ENCODE results near the gene SEMA3D. TPM values are rescaled to one million over a fixed set of nuclear protein-coding genes. Genes with fewer than 3 reads are reported as not detected.

The SEMA3D gene
- total RNA-seq, 2 experiments from 2014 or later: not detected

GRCh38 chr7:85172530-85172941 is 14.3 kb downstream of the SEMA3D start:
- Mint-ChIP-seq H3K27me3 (no peaks in the 10 kb centered on the region), H3K36me3 (no peaks in the 10 kb centered on the region), H3K4me3 (no peak overlapping the region), H3K9me3 (no peaks in the 10 kb centered on the region), H3K27ac (no peak overlapping the region), H3K4me1 (no peaks in the 10 kb centered on the region)
- POLR2A ChIA-PET: no interaction called here
- ATAC-seq (ENCODE audit: low read depth) (no peak), DNase-seq (no peak)

- no peaks in the 10 kb centered on the region for H3K36me3 Mint-ChIP-seq
- no peaks in the 10 kb centered on the region for H3K4me1 Mint-ChIP-seq
- no peaks in the 10 kb centered on the region for H3K27me3 Mint-ChIP-seq
- POLR2A ChIA-PET: no interaction called here
- no peaks in the 10 kb centered on the region for H3K9me3 Mint-ChIP-seq
- no peak for ATAC-seq (ENCODE audit: low read depth)
- DNase-seq: no peak
- H3K27ac Mint-ChIP-seq: no peak overlapping the region
- H3K4me3 Mint-ChIP-seq: no peak overlapping the region
Observed at GRCh38 chr7:85167636-85168035, 19.2 kb downstream of the SEMA3D start.

DNA sequence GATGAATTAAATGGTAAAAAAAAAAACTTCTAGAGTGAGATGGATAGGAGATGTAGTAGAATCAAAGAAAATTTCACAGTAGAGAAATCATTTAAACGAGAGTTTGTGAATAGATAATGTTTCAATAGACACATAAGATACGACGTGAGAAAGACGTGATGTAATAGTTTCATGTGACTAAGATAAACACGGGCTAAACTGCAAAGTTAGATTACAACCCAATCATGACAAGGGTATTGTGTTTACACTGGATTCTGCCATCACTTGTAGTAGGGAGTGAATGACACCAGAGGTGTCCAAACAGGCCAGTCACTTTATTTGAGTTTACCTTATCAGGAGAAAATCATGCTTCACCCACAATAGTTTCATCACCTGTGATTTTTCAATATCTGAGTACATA is 21.6 kb downstream of the SEMA3D start:
- DNase-seq (no peak), ATAC-seq (ENCODE audit: low read depth) (no peak)
- POLR2A ChIA-PET: no interaction called here
- H3K4me1 Mint-ChIP-seq: no peaks in the 10 kb centered on the region
- no peak overlapping the region for H3K27ac Mint-ChIP-seq
- no peaks in the 10 kb centered on the region for H3K9me3 Mint-ChIP-seq
- H3K27me3 Mint-ChIP-seq: no peaks in the 10 kb centered on the region
- H3K36me3 Mint-ChIP-seq: no peaks in the 10 kb centered on the region
- H3K4me3 Mint-ChIP-seq: no peak overlapping the region

DNA sequence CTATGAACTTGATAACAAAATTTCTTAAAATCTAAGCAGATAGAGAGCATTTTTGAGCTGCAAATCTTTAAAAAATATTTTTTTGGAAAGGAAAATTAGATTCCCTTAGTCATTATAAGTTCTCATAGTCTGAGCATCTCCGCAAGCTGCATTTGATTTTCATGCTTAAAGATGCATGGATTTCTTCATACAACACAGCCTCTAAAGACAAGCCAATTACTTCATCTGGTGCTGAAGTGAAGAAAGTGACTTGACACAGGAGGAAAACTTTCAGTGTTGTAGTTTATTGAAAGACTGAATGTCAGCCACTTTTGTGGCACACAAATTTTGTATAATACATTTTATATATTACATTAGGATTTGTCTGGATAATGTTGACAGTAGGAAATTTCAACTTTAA is 22.5 kb downstream of the SEMA3D start:
- Mint-ChIP-seq H3K4me1 (no peaks in the 10 kb centered on the region), H3K9me3 (peaks cover 2% of the 10 kb centered on the region), H3K4me3 (no peak overlapping the region), H3K27ac (no peak overlapping the region), H3K36me3 (no peaks in the 10 kb centered on the region), H3K27me3 (no peaks in the 10 kb centered on the region)
- POLR2A ChIA-PET: no interaction called here
- DNase-seq: no peak
- ATAC-seq (ENCODE audit: low read depth): no peak

DNA sequence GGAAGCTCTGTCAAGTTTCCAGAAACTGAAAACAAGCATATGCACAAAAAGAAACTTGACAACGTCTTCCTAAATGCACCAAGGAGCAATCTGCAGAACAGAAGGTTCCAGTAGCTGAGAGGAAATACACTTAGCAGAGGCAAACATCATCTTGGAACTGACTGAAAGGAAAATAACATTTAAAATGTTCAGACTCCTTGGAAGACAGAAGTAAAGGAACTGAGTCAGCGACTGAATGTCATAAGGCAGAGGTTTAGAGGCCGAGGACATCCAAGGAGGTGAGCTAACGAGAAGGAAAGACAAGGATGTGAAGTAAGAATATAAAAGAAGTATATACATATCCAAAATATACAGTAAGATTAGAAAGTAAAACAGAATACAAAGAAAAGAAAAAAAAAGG is 24.1 kb downstream of the SEMA3D start:
- Mint-ChIP-seq H3K4me1 (no peaks in the 10 kb centered on the region), H3K9me3 (peaks cover 3% of the 10 kb centered on the region), H3K27ac (no peak overlapping the region), H3K36me3 (no peaks in the 10 kb centered on the region), H3K4me3 (no peak overlapping the region), H3K27me3 (no peaks in the 10 kb centered on the region)
- ATAC-seq (ENCODE audit: low read depth) (no peak), DNase-seq (no peak)
- POLR2A ChIA-PET: no interaction called here

- peaks cover 3% of the 10 kb centered on the region for H3K9me3 Mint-ChIP-seq
- DNase-seq (no peak), ATAC-seq (ENCODE audit: low read depth) (no peak)
- H3K36me3 Mint-ChIP-seq: no peaks in the 10 kb centered on the region
- POLR2A ChIA-PET: no interaction called here
- H3K27ac Mint-ChIP-seq: no peak overlapping the region
- H3K4me3 Mint-ChIP-seq: no peak overlapping the region
- H3K27me3 Mint-ChIP-seq: no peaks in the 10 kb centered on the region
- H3K4me1 Mint-ChIP-seq: no peaks in the 10 kb centered on the region
Observed at GRCh38 chr7:85160223-85160622, 26.6 kb downstream of the SEMA3D start.

DNA sequence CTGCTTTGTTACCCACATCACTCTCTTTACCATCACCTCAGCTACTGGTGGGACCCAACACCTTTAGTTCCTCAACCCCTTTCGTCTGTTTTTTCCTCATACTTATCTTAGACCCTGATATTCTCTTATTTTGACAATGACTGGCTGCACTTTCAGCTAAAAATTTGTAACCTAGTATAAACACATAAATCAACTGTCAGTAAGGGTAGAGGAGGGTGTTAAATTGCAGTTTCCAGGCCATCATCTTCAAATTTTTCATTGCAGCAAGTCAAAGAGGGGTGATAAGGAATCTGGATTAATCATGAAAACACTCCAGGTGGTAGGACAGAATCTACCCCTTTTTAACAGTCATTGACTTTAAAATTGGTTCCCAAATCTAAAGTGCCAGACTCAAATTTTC is 27.9 kb downstream of the SEMA3D start:
- POLR2A ChIA-PET: no interaction called here
- Mint-ChIP-seq H3K4me3 (no peak overlapping the region), H3K36me3 (no peaks in the 10 kb centered on the region), H3K9me3 (peaks cover 3% of the 10 kb centered on the region), H3K27ac (no peak overlapping the region), H3K4me1 (no peaks in the 10 kb centered on the region), H3K27me3 (no peaks in the 10 kb centered on the region)
- no peak for DNase-seq
- ATAC-seq (ENCODE audit: low read depth): no peak

GRCh38 chr7:85156661-85157208 is 30.1 kb downstream of the SEMA3D start:
- no peaks in the 10 kb centered on the region for H3K36me3 Mint-ChIP-seq
- H3K9me3 Mint-ChIP-seq: peaks cover 3% of the 10 kb centered on the region
- DNase-seq (no peak), ATAC-seq (ENCODE audit: low read depth) (no peak)
- no peak overlapping the region for H3K27ac Mint-ChIP-seq
- POLR2A ChIA-PET: no interaction called here
- H3K4me3 Mint-ChIP-seq: no peak overlapping the region
- no peaks in the 10 kb centered on the region for H3K4me1 Mint-ChIP-seq
- no peaks in the 10 kb centered on the region for H3K27me3 Mint-ChIP-seq

DNA sequence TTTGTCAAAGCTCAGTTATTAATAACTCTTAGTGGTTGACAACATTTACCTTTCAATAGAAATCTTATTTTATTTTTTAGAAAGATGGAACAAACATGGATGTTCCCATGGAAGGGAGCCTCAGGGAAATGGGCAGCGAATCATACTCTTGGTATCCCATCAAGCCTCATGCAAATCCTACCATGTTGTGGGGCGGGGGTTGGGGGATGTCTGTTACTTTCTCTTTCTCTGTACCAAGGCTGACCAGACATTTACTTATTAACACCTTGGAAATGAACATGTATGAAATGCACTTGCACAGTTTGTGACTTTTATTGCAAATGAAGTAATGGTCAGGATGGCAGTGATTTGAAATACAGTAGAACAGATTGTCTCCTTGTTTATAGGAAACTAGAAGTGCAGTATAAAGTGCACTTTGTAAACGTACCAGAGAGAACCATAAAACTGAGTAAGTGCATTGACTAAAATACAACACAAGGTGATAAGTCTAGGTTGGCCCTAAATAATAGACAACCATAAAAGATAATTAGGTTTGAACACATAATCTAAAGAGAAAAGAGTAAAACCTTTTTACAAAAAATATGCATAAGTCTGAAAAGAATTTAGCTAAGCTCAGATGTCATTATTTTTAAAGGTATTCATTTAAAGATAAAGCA is 32.4 kb downstream of the SEMA3D start:
- no peaks in the 10 kb centered on the region for H3K27me3 Mint-ChIP-seq
- no peak overlapping the region for H3K4me3 Mint-ChIP-seq
- H3K27ac Mint-ChIP-seq: no peak overlapping the region
- peaks cover 2% of the 10 kb centered on the region for H3K9me3 Mint-ChIP-seq
- ATAC-seq (ENCODE audit: low read depth) (no peak), DNase-seq (no peak)
- H3K36me3 Mint-ChIP-seq: no peaks in the 10 kb centered on the region
- no peaks in the 10 kb centered on the region for H3K4me1 Mint-ChIP-seq
- POLR2A ChIA-PET: no interaction called here

- no peaks in the 10 kb centered on the region for H3K9me3 Mint-ChIP-seq
- H3K4me3 Mint-ChIP-seq: no peak overlapping the region
- H3K36me3 Mint-ChIP-seq: no peaks in the 10 kb centered on the region
- H3K27me3 Mint-ChIP-seq: no peaks in the 10 kb centered on the region
- H3K27ac Mint-ChIP-seq: no peak overlapping the region
- H3K4me1 Mint-ChIP-seq: no peaks in the 10 kb centered on the region
- no peak for ATAC-seq (ENCODE audit: low read depth)
- POLR2A ChIA-PET: no interaction called here
- no peak for DNase-seq
Observed at GRCh38 chr7:85153715-85154114, 33.1 kb downstream of the SEMA3D start.

DNA sequence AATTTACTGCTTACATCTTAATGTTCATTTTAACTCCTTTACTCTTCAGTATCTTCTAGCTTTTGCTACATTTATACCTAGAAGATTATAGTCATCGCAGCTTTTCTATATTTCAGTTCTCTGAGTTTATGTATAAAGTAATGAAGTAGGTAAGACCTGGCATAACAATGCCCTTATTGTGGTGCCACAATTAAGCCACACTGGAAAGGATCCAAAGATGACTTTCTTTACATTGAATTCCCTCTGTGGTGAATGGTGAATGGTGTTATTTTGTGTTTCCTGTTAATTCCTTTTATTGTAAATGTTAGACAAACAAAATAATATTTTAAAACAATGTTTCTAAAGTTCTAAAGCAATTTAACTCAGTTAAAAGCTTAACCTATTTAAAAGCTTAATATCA is 36.2 kb downstream of the SEMA3D start:
- ATAC-seq (ENCODE audit: low read depth) (no peak), DNase-seq (no peak)
- Mint-ChIP-seq H3K27ac (no peak overlapping the region), H3K4me3 (no peak overlapping the region), H3K36me3 (no peaks in the 10 kb centered on the region), H3K4me1 (no peaks in the 10 kb centered on the region), H3K9me3 (no peaks in the 10 kb centered on the region), H3K27me3 (no peaks in the 10 kb centered on the region)
- POLR2A ChIA-PET: no interaction called here

DNA sequence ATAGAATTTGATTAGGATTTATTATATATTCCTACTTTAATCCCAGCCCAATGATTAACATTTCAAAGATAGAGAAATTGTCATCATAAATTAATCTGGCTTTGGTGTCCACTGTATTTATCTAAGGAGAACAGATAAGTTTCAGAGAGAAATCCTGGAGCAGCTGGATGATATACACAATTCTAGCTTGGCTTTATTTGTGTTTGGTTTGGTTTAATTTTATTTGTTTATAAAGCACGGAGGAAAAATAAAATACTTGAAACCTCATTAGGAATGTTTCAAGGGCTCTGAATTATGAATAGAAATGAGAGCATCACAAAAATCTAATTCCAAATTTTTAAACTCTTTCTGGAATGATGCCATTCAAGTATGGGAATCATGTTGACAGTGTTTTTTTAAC is 42.1 kb downstream of the SEMA3D start:
- Mint-ChIP-seq H3K36me3 (no peaks in the 10 kb centered on the region), H3K4me1 (no peaks in the 10 kb centered on the region), H3K9me3 (no peaks in the 10 kb centered on the region), H3K27me3 (no peaks in the 10 kb centered on the region), H3K27ac (no peak overlapping the region), H3K4me3 (no peak overlapping the region)
- ATAC-seq (ENCODE audit: low read depth): no peak
- POLR2A ChIA-PET: no interaction called here
- no peak for DNase-seq

DNA sequence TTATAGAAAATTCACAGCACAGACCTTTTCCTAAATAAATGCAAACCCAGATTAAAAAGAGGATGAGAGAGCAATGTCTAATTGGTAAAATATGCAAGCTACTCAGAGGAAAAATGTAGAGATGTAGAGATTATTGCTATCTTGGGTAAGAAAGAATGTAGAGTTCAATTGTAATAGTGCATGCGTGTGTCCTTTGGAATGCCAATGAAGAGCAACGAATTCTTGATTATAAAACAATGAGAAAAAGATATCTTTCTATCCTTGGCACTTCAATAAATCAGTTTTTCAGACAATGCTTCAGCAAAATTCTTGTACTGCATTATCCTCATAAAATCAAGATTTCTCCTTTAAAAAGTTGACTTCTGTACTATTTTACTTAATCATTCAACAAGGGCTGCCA is 50.9 kb downstream of the SEMA3D start:
- DNase-seq (no peak), ATAC-seq (ENCODE audit: low read depth) (no peak)
- H3K4me3 Mint-ChIP-seq: no peak overlapping the region
- H3K9me3 Mint-ChIP-seq: no peaks in the 10 kb centered on the region
- POLR2A ChIA-PET: no interaction called here
- H3K4me1 Mint-ChIP-seq: no peaks in the 10 kb centered on the region
- no peaks in the 10 kb centered on the region for H3K36me3 Mint-ChIP-seq
- no peak overlapping the region for H3K27ac Mint-ChIP-seq
- H3K27me3 Mint-ChIP-seq: no peaks in the 10 kb centered on the region

DNA sequence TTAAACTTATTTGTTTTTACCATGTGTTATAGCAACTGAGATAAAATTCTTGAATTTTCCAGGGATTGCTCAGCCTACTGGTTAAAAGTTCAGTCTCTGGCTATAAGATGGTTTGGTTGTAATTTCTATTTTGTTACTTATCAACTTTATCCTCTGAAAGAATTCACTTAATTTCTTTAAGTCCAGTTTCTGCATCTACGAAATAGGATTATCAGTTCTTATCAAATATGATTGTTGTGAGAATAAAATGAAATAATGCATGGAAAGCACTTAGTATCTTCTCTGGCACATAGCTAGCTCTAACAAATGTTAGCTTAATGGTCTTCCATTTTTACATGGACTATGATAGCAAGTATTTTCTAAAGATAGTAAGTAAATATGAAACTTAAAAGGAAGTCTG is 53.3 kb downstream of the SEMA3D start:
- H3K27me3 Mint-ChIP-seq: no peaks in the 10 kb centered on the region
- no peak overlapping the region for H3K4me3 Mint-ChIP-seq
- H3K9me3 Mint-ChIP-seq: no peaks in the 10 kb centered on the region
- ATAC-seq (ENCODE audit: low read depth): no peak
- H3K27ac Mint-ChIP-seq: no peak overlapping the region
- POLR2A ChIA-PET: no interaction called here
- H3K36me3 Mint-ChIP-seq: no peaks in the 10 kb centered on the region
- no peaks in the 10 kb centered on the region for H3K4me1 Mint-ChIP-seq
- DNase-seq: no peak

DNA sequence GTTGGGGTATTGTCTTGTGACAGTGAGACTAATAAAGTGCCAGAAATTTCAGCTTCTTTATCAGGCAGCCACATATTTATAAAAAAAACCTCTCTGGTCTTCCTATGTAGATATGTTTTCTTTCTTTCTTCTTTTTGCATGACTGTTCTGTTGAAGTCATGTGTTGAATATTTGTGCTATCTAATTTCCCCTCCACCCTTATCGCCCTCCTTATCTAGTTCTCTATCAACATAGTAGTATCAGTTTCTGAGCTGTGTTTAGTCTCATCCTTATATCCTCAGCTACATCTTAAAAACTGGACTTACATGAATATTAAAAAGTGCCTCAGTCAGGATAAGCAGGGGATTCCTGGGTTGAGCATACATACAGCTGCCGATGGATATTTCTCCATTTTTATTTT is 53.9 kb downstream of the SEMA3D start:
- Mint-ChIP-seq H3K4me3 (no peak overlapping the region), H3K9me3 (no peaks in the 10 kb centered on the region), H3K27me3 (no peaks in the 10 kb centered on the region), H3K27ac (no peak overlapping the region), H3K4me1 (no peaks in the 10 kb centered on the region), H3K36me3 (no peaks in the 10 kb centered on the region)
- ATAC-seq (ENCODE audit: low read depth) (no peak), DNase-seq (no peak)
- POLR2A ChIA-PET: no interaction called here

All from activated naive CD8-positive, alpha-beta T cell treated with anti-CD3 and anti-CD28 coated beads, Interleukin-2, amount 10 ng/mL, durations not matched to agents 7 days and 5 days (primary cell).